Stimulated activated effector memory CD8-positive, alpha-beta T cell treated with anti-CD3 and anti-CD28 coated beads, Interleukin-12 subunit alpha, Interleukin-12 subunit beta, amount 100 ng/mL, for 72 hours (primary cell): ENCODE measurements around the gene TTC31.
"Not testable (repeated sequence)": the region's sequence is repeated elsewhere in the genome, so short reads cannot be mapped to it uniquely, and the experiment has no call there.

Source experiments
- ATAC-seq: fragments of 150-1000 bp; cut with Tn5 transposase; 2 replicates; pipeline ENCODE4 v1.10.0; 2021
- DNase-seq, 2 donors: peaks; one replicate each; pipeline ENCODE4 v3.0.0; 2021 to 2022; ENCODE audit warnings: low spot score in 2 of 2
- H3K27ac Mint-ChIP-seq: one replicate; pipeline ENCODE4 v1.8.0; 2022; ENCODE audit warnings: mild to moderate bottlenecking, mixed read lengths
- H3K36me3 Mint-ChIP-seq: one replicate; pipeline ENCODE4 v1.8.0; 2022; ENCODE audit warnings: mild to moderate bottlenecking, mixed read lengths
- H3K4me1 Mint-ChIP-seq: one replicate; pipeline ENCODE4 v1.8.0; 2022; ENCODE audit warnings: mixed read lengths
- H3K4me3 Mint-ChIP-seq: one replicate; pipeline ENCODE4 v1.8.0; 2022; ENCODE audit warnings: mild to moderate bottlenecking, mixed read lengths
- H3K9me3 Mint-ChIP-seq: one replicate; pipeline ENCODE4 v1.8.0; 2022; ENCODE audit warnings: mixed read lengths

Gene TTC31

GRCh38 chr2:74447230-74447999, 35.5 kb upstream of the TTC31 start:
- no peak for DNase-seq
- ATAC-seq = no peak
- Mint-ChIP-seq H3K4me1 (peaks cover 4% of the 10 kb centered on the region), H3K9me3 (no peaks in the 10 kb centered on the region), H3K36me3 (no peaks in the 10 kb centered on the region), H3K4me3 (no peak overlapping the region), H3K27ac (no peak overlapping the region)

GRCh38 chr2:74448771-74449170, 34.1 kb upstream of the TTC31 start:
- Mint-ChIP-seq H3K4me1 (peaks cover 14% of the 10 kb centered on the region), H3K27ac (no peak overlapping the region), H3K4me3 (no peak overlapping the region), H3K36me3 (no peaks in the 10 kb centered on the region), H3K9me3 (no peaks in the 10 kb centered on the region)
- ATAC-seq (no peak), DNase-seq (no peak)

GRCh38 chr2:74450570-74451190, 32.2 kb upstream of the TTC31 start:
- DNase-seq (no peak), ATAC-seq (no peak)
- peaks cover 30% of the 10 kb centered on the region for H3K4me1 Mint-ChIP-seq
- no peaks in the 10 kb centered on the region for H3K9me3 Mint-ChIP-seq
- no peak overlapping the region for H3K27ac Mint-ChIP-seq
- H3K36me3 Mint-ChIP-seq = peaks cover 14% of the 10 kb centered on the region
- no peak overlapping the region for H3K4me3 Mint-ChIP-seq

- ATAC-seq = peak; percentile 71
- DNase-seq = peak; percentile 98 to 100
- H3K4me1 Mint-ChIP-seq = peaks cover 70% of the 10 kb centered on the region
- H3K36me3 Mint-ChIP-seq = peaks cover 56% of the 10 kb centered on the region
- no peaks in the 10 kb centered on the region for H3K9me3 Mint-ChIP-seq
- H3K4me3 Mint-ChIP-seq = peak within 1 kb of the TSS; percentile 98
- H3K27ac Mint-ChIP-seq = peak within 1 kb of the TSS; percentile 97
Measured at GRCh38 chr2:74454654-74455511, 28.0 kb upstream of the TTC31 start, which contains the start of gene INO80B. Gene INO80B, plus strand, starts transcription at chr2:74455087. Its CDS starts 30 bp downstream, at chr2:74455117.

- Mint-ChIP-seq H3K4me3 (peak overlapping the region; percentile 98), H3K36me3 (peaks cover 78% of the 10 kb centered on the region), H3K9me3 (no peaks in the 10 kb centered on the region), H3K27ac (peak overlapping the region; percentile 97), H3K4me1 (peaks cover 78% of the 10 kb centered on the region)
- ATAC-seq (no peak), DNase-seq (peak in 1 of 2 donors; percentile 74)
Measured at GRCh38 chr2:74457129-74457548, 25.7 kb upstream of the TTC31 start.

- peak; percentile 79 to 93 for DNase-seq
- peaks cover 76% of the 10 kb centered on the region for H3K4me1 Mint-ChIP-seq
- H3K9me3 Mint-ChIP-seq = no peaks in the 10 kb centered on the region
- peak; percentile 61 for ATAC-seq
- H3K4me3 Mint-ChIP-seq = peak overlapping the region; percentile 98
- peak overlapping the region; percentile 97 for H3K27ac Mint-ChIP-seq
- H3K36me3 Mint-ChIP-seq = peaks cover 83% of the 10 kb centered on the region
Measured at GRCh38 chr2:74457549-74458131, 25.2 kb upstream of the TTC31 start.

- Mint-ChIP-seq H3K4me1 (peaks cover 76% of the 10 kb centered on the region), H3K9me3 (no peaks in the 10 kb centered on the region), H3K27ac (peak within 1 kb of the TSS; percentile 97), H3K4me3 (peak within 1 kb of the TSS; percentile 98), H3K36me3 (peaks cover 89% of the 10 kb centered on the region)
- DNase-seq = peak; percentile 88 to 99
- ATAC-seq = peak; percentile 89
Measured at GRCh38 chr2:74458132-74458937, 24.5 kb upstream of the TTC31 start, which contains the start of gene WBP1. Gene WBP1, plus strand, starts transcription at chr2:74458438. Its CDS starts 165 bp downstream, at chr2:74458603.

GRCh38 chr2:74458938-74459363, 23.9 kb upstream of the TTC31 start:
- H3K36me3 Mint-ChIP-seq = peaks cover 94% of the 10 kb centered on the region
- H3K4me1 Mint-ChIP-seq = peaks cover 76% of the 10 kb centered on the region
- peak overlapping the region; percentile 97 for H3K27ac Mint-ChIP-seq
- no peaks in the 10 kb centered on the region for H3K9me3 Mint-ChIP-seq
- H3K4me3 Mint-ChIP-seq = peak overlapping the region; percentile 98
- DNase-seq = no peak
- ATAC-seq = no peak

GRCh38 chr2:74459503-74460118, 23.3 kb upstream of the TTC31 start:
- ATAC-seq, H3K9me3 Mint-ChIP-seq, DNase-seq: not testable (repeated sequence)
- peaks cover 71% of the 10 kb centered on the region for H3K4me1 Mint-ChIP-seq
- peak overlapping the region; percentile 98 for H3K4me3 Mint-ChIP-seq
- H3K27ac Mint-ChIP-seq = peak overlapping the region; percentile 97
- peaks cover 91% of the 10 kb centered on the region for H3K36me3 Mint-ChIP-seq

GRCh38 chr2:74460187-74460586, 22.7 kb upstream of the TTC31 start:
- not testable (repeated sequence) for ATAC-seq, DNase-seq, H3K9me3 Mint-ChIP-seq
- peaks cover 66% of the 10 kb centered on the region for H3K4me1 Mint-ChIP-seq
- peaks cover 91% of the 10 kb centered on the region for H3K36me3 Mint-ChIP-seq
- peak overlapping the region; percentile 97 for H3K27ac Mint-ChIP-seq
- peak overlapping the region; percentile 98 for H3K4me3 Mint-ChIP-seq

- no peak for DNase-seq
- H3K4me3 Mint-ChIP-seq = no peak overlapping the region
Measured at GRCh38 chr2:74461187-74462053, 21.5 kb upstream of the TTC31 start.

GRCh38 chr2:74462054-74462785, 20.7 kb upstream of the TTC31 start:
- ATAC-seq (no peak), DNase-seq (no peak)
- peaks cover 45% of the 10 kb centered on the region for H3K4me1 Mint-ChIP-seq
- peaks cover 73% of the 10 kb centered on the region for H3K36me3 Mint-ChIP-seq
- H3K4me3 Mint-ChIP-seq = peak overlapping the region; percentile 97
- peak overlapping the region; percentile 86 for H3K27ac Mint-ChIP-seq
- no peaks in the 10 kb centered on the region for H3K9me3 Mint-ChIP-seq

More at GRCh38 chr2:74461187-74462053, 21.5 kb upstream of the TTC31 start:
- no peak for ATAC-seq
- H3K4me1 Mint-ChIP-seq = peaks cover 53% of the 10 kb centered on the region
- peaks cover 81% of the 10 kb centered on the region for H3K36me3 Mint-ChIP-seq
- H3K9me3 Mint-ChIP-seq = no peaks in the 10 kb centered on the region
- H3K27ac Mint-ChIP-seq = no peak overlapping the region
